ENCODE results near the gene USP44.
"Not testable (repeated sequence)": the region's sequence is repeated elsewhere in the genome, so short reads cannot be mapped to it uniquely, and the experiment has no call there.

The USP44 gene

GRCh38 chr12:95517246-95517645 lies 34.0 kb downstream of the USP44 start:
- DNase-seq (ENCODE audit: low read depth, low spot score): no peak
- H3K4me3 ChIP-seq (ENCODE audit: low read length): no peak overlapping the region

GRCh38 chr12:95516757-95517156 lies 34.5 kb downstream of the USP44 start:
- peak; percentile 35 for DNase-seq (ENCODE audit: low read depth, low spot score)
- H3K4me3 ChIP-seq (ENCODE audit: low read length): no peak overlapping the region

- H3K4me3 ChIP-seq (ENCODE audit: low read length): no peak overlapping the region
- no peak for DNase-seq (ENCODE audit: low read depth, low spot score)
These were observed 36.1 kb downstream of the USP44 start for GRCh38 chr12:95515197-95515596.

- no peak overlapping the region for H3K4me3 ChIP-seq (ENCODE audit: low read length)
- DNase-seq (ENCODE audit: low read depth, low spot score): no peak
These were observed 37.7 kb downstream of the USP44 start for GRCh38 chr12:95513599-95513998.

- H3K4me3 ChIP-seq (ENCODE audit: low read length): no peak overlapping the region
- DNase-seq (ENCODE audit: low read depth, low spot score): no peak
These were observed 39.3 kb downstream of the USP44 start for GRCh38 chr12:95511977-95512376.

- H3K4me3 ChIP-seq (ENCODE audit: low read length): no peak overlapping the region
- no peak for DNase-seq (ENCODE audit: low read depth, low spot score)
These were observed 42.0 kb downstream of the USP44 start for GRCh38 chr12:95509300-95509699.

GRCh38 chr12:95506707-95507523 lies 44.4 kb downstream of the USP44 start:
- H3K4me3 ChIP-seq (ENCODE audit: low read length): no peak overlapping the region
- no peak for DNase-seq (ENCODE audit: low read depth, low spot score)

GRCh38 chr12:95505039-95505438 lies 46.2 kb downstream of the USP44 start:
- no peak overlapping the region for H3K4me3 ChIP-seq (ENCODE audit: low read length)
- DNase-seq (ENCODE audit: low read depth, low spot score): no peak

GRCh38 chr12:95504140-95504539 lies 47.1 kb downstream of the USP44 start:
- H3K4me3 ChIP-seq (ENCODE audit: low read length): no peak overlapping the region
- DNase-seq (ENCODE audit: low read depth, low spot score): no peak

GRCh38 chr12:95499772-95500171 lies 51.5 kb downstream of the USP44 start:
- DNase-seq (ENCODE audit: low read depth, low spot score): no peak

GRCh38 chr12:95498968-95499367 lies 52.3 kb downstream of the USP44 start:
- DNase-seq (ENCODE audit: low read depth, low spot score): no peak
- no peak overlapping the region for H3K4me3 ChIP-seq (ENCODE audit: low read length)

More at GRCh38 chr12:95499772-95500171, 51.5 kb downstream of the USP44 start:
- H3K4me3 ChIP-seq (ENCODE audit: low read length): no peak overlapping the region

- H3K4me3 ChIP-seq (ENCODE audit: low read length): no peak overlapping the region
- DNase-seq (ENCODE audit: low read depth, low spot score): no peak
These were observed 54.2 kb downstream of the USP44 start for GRCh38 chr12:95497031-95497430.

GRCh38 chr12:95495433-95495832 lies 55.8 kb downstream of the USP44 start:
- no peak for DNase-seq (ENCODE audit: low read depth, low spot score)

GRCh38 chr12:95494888-95495287 lies 56.4 kb downstream of the USP44 start:
- no peak overlapping the region for H3K4me3 ChIP-seq (ENCODE audit: low read length)
- no peak for DNase-seq (ENCODE audit: low read depth, low spot score)

More at GRCh38 chr12:95495433-95495832, 55.8 kb downstream of the USP44 start:
- H3K4me3 ChIP-seq (ENCODE audit: low read length): no peak overlapping the region

GRCh38 chr12:95492462-95492861 lies 58.8 kb downstream of the USP44 start:
- H3K4me3 ChIP-seq (ENCODE audit: low read length): no peak overlapping the region

GRCh38 chr12:95487024-95487423 lies 64.3 kb downstream of the USP44 start:
- DNase-seq (ENCODE audit: low read depth, low spot score): no peak
- no peak overlapping the region for H3K4me3 ChIP-seq (ENCODE audit: low read length)

More at GRCh38 chr12:95492462-95492861, 58.8 kb downstream of the USP44 start:
- no peak for DNase-seq (ENCODE audit: low read depth, low spot score)

- DNase-seq (ENCODE audit: low read depth, low spot score): no peak
- no peak overlapping the region for H3K4me3 ChIP-seq (ENCODE audit: low read length)
These were observed 66.8 kb downstream of the USP44 start for GRCh38 chr12:95484524-95484923.

GRCh38 chr12:95482564-95482963 lies 68.7 kb downstream of the USP44 start:
- DNase-seq (ENCODE audit: low read depth, low spot score); H3K4me3 ChIP-seq (ENCODE audit: low read length): not testable (repeated sequence)

GRCh38 chr12:95481888-95482287 lies 69.4 kb downstream of the USP44 start:
- no peak overlapping the region for H3K4me3 ChIP-seq (ENCODE audit: low read length)
- DNase-seq (ENCODE audit: low read depth, low spot score): no peak

- DNase-seq (ENCODE audit: low read depth, low spot score): no peak
These were observed 70.2 kb downstream of the USP44 start for GRCh38 chr12:95481072-95481471.

GRCh38 chr12:95480230-95480629 lies 71.0 kb downstream of the USP44 start:
- no peak for DNase-seq (ENCODE audit: low read depth, low spot score)
- no peak overlapping the region for H3K4me3 ChIP-seq (ENCODE audit: low read length)

More at GRCh38 chr12:95481072-95481471, 70.2 kb downstream of the USP44 start:
- H3K4me3 ChIP-seq (ENCODE audit: low read length): no peak overlapping the region
